Forelimb muscle (tissue), 1 donor: ENCODE data around the gene EYS. TPM values are rescaled to one million over a fixed set of nuclear protein-coding genes. Genes with fewer than 3 reads are reported as not detected.

Experiments used
- DNase-seq: peaks from one replicate; pipeline ENCODE4 v3.0.0-alpha.2; 2013; ENCODE audit warnings: low read depth
- polyA plus RNA-seq: library from polyadenylated mRNA; unstranded; fragments of 120-200 nt; gene quantifications from one replicate; pipeline ENCODE4 v1.2.1, GENCODE V29; 2013; ENCODE audit not compliant: insufficient read length

Gene EYS
- polyA plus RNA-seq, 1 donor, result 0.47 TPM

GRCh38 chr6:64847396-64847795 is 859.6 kb downstream of the EYS start:
- DNase-seq, result no peak

- DNase-seq, result no peak
Observed at GRCh38 chr6:64838726-64839125, 868.3 kb downstream of the EYS start.

GRCh38 chr6:64831680-64832079 is 875.3 kb downstream of the EYS start:
- DNase-seq, result no peak

GRCh38 chr6:64817525-64817924 is 889.5 kb downstream of the EYS start:
- DNase-seq, result no peak

GRCh38 chr6:64815718-64816117 is 891.3 kb downstream of the EYS start:
- DNase-seq, result no peak

- no peak for DNase-seq
Observed at GRCh38 chr6:64812138-64812537, 894.9 kb downstream of the EYS start.

- DNase-seq, result no peak
Observed at GRCh38 chr6:64811119-64811518, 895.9 kb downstream of the EYS start.

GRCh38 chr6:64807785-64808184 is 899.2 kb downstream of the EYS start:
- DNase-seq, result no peak

GRCh38 chr6:64803470-64804166 is 903.4 kb downstream of the EYS start:
- no peak for DNase-seq

- DNase-seq, result no peak
Observed at GRCh38 chr6:64792534-64792933, 914.5 kb downstream of the EYS start.

- no peak for DNase-seq
Observed at GRCh38 chr6:64789476-64789875, 917.5 kb downstream of the EYS start.

- no peak for DNase-seq
Observed at GRCh38 chr6:64786736-64787135, 920.3 kb downstream of the EYS start.

GRCh38 chr6:64782877-64783276 is 924.1 kb downstream of the EYS start:
- no peak for DNase-seq

GRCh38 chr6:64777941-64778785 is 928.9 kb downstream of the EYS start:
- no peak for DNase-seq

- DNase-seq, result no peak
Observed at GRCh38 chr6:64776359-64776758, 930.7 kb downstream of the EYS start.

GRCh38 chr6:64774881-64775280 is 932.1 kb downstream of the EYS start:
- no peak for DNase-seq

GRCh38 chr6:64750910-64751309 is 956.1 kb downstream of the EYS start:
- DNase-seq, result no peak

GRCh38 chr6:64737418-64737817 is 969.6 kb downstream of the EYS start:
- DNase-seq, result no peak

GRCh38 chr6:64736421-64736950 is 970.5 kb downstream of the EYS start:
- DNase-seq, result no peak

- no peak for DNase-seq
Observed at GRCh38 chr6:64733433-64733832, 973.6 kb downstream of the EYS start.

- no peak for DNase-seq
Observed at GRCh38 chr6:64732888-64733287, 974.1 kb downstream of the EYS start.

- no peak for DNase-seq
Observed at GRCh38 chr6:64729522-64729921, 977.5 kb downstream of the EYS start.

GRCh38 chr6:64727075-64727474 is 980.0 kb downstream of the EYS start:
- DNase-seq, result no peak
